A549 treated with GW870086 at 1 μM for 4 hours (cell line): ENCODE results near the gene KAT14. TPM values are rescaled to one million over a fixed set of nuclear protein-coding genes. Genes with fewer than 3 reads are reported as not detected.

ENCODE experiments used
- total RNA-seq: library from RNA; stranded (reverse); fragments of 200-300 nt; extraction: Qiagen RNA extraction; gene quantifications from 5 replicates; pipeline ENCODE4 v1.2.3, GENCODE V29; 2022; ENCODE audit warnings: low read depth

The KAT14 gene
- 8.6 to 10.1 TPM (median 9.9 TPM) in 5 replicates for total RNA-seq

GRCh38 chr20:18137412-18138265, at the start of gene KAT14, which contains the start of gene PET117:
Gene KAT14, plus strand, starts transcription at chr20:18137863. Its CDS starts 4,798 bp downstream, at chr20:18142661.
Gene PET117, plus strand, starts transcription at chr20:18137863. Its CDS starts 93 bp downstream, at chr20:18137956.

Other genes starting within 250 kb of the KAT14 start
- 223 to 242 TPM (median 237 TPM) in 5 replicates for gene SNX5, start 169.1 kb upstream of the KAT14 start, total RNA-seq
- gene MGME1, start 168.8 kb upstream of the KAT14 start, total RNA-seq = 38.5 to 45.1 TPM (median 41.4 TPM) in 5 replicates
- gene OVOL2, start 79.9 kb upstream of the KAT14 start, total RNA-seq = 0.18 to 0.34 TPM (median 0.21 TPM) in 4 of 5 replicates, not detected in the other
- gene PET117, start within 50 bp of the KAT14 start, total RNA-seq = 23.7 to 27.7 TPM (median 25.9 TPM) in 5 replicates
- 9.5 to 13.5 TPM (median 12.7 TPM) in 5 replicates for gene ZNF133, start 150.7 kb downstream of the KAT14 start, total RNA-seq